SK-N-SH (cell line): ENCODE measurements around the gene FOXA3. TPM values are rescaled to one million over a fixed set of nuclear protein-coding genes. Genes with fewer than 3 reads are reported as not detected.

ENCODE experiments used
- CTCF ChIA-PET: fragments of 300-600, 350-600 bp; formaldehyde crosslinking; extraction: SDS; loops from one replicate; lab custom pipeline; 2021; lab: Yijun Ruan, JAX
- POLR2A ChIA-PET: fragments of 350-600 bp; sonication (Branson Sonifier 250); formaldehyde crosslinking; extraction: SDS; loops from one replicate; lab custom pipeline; 2020; ENCODE audit warnings: antibody characterized with exemption, inconsistent platforms; lab: Yijun Ruan, JAX
- DNase-seq: peaks from one replicate; pipeline ENCODE4 v3.0.0; 2012
- H2AFZ ChIP-seq: fragments of 200-600 bp; sonication (generic); 2 replicates; pipeline ENCODE4 v1.8.1; 2016; ENCODE audit warnings: antibody characterized with exemption, mild to moderate bottlenecking, low read depth
- H3F3A ChIP-seq: fragments of 200-600 bp; sonication (generic); replicated peaks from 2 replicates; pipeline ENCODE3; 2016; ENCODE audit warnings: antibody characterized with exemption, mild to moderate bottlenecking; ENCODE audit not compliant: insufficient read depth
- H3K27ac ChIP-seq, 2 experiments: fragments of 200-500 bp in 1 of 2; fragments of 200-600 bp in 1 of 2; sonication (Bioruptor generic) in 1 of 2; sonication (generic), shearing (Covaris generic) in 1 of 2; 2 replicates each; pipeline versions ENCODE4 v1.5.1 to v1.6.1; 2014 to 2016; ENCODE audit warnings: low read depth in 2 of 2, inconsistent platforms in 1 of 2, low read length in 1 of 2, mild to moderate bottlenecking in 1 of 2, mixed read lengths in 1 of 2
- H3K27me3 ChIP-seq: fragments of 200-600 bp; sonication (generic), shearing (Covaris generic); 2 replicates; pipeline ENCODE4 v1.6.1; 2016; ENCODE audit warnings: mixed run types; ENCODE audit not compliant: insufficient read depth
- H3K36me3 ChIP-seq, 2 experiments: fragments of 200-500 bp in 1 of 2; fragments of 200-600 bp in 1 of 2; sonication (Bioruptor generic) in 1 of 2; sonication (generic) in 1 of 2; replicated peaks in 1 of 2; 2 replicates each; pipeline versions ENCODE3 to v1.5.1; 2014 to 2016; ENCODE audit warnings: low read length in 1 of 2, mild to moderate bottlenecking in 1 of 2; ENCODE audit not compliant: insufficient read depth in 2 of 2, control insufficient read depth in 1 of 2
- H3K4me1 ChIP-seq, 2 experiments: fragments of 200-500 bp in 1 of 2; fragments of 200-600 bp in 1 of 2; sonication (Bioruptor generic) in 1 of 2; sonication (generic), shearing (Covaris generic) in 1 of 2; 2 replicates each; pipeline versions ENCODE4 v1.5.1 to v1.6.1; 2014 to 2016; ENCODE audit warnings: low read depth in 1 of 2, low read length in 1 of 2, mixed run types in 1 of 2; ENCODE audit not compliant: insufficient read depth in 2 of 2, control insufficient read depth in 1 of 2
- H3K4me2 ChIP-seq: fragments of 200-600 bp; sonication (generic), shearing (Covaris generic); 2 replicates; pipeline ENCODE4 v1.6.1; 2017; ENCODE audit warnings: mixed run types
- H3K4me3 ChIP-seq, 2 experiments: fragments of 200-500 bp in 1 of 2; fragments of 200-600 bp in 1 of 2; sonication (Bioruptor generic) in 1 of 2; sonication (generic), shearing (Covaris generic) in 1 of 2; 2 replicates each; pipeline versions ENCODE4 v1.5.1 to v1.8.1; 2014 to 2016; ENCODE audit warnings: low read depth in 2 of 2, inconsistent platforms in 1 of 2, low read length in 1 of 2, mild to moderate bottlenecking in 1 of 2, mixed read lengths in 1 of 2, moderate library complexity in 1 of 2
- H3K79me2 ChIP-seq: fragments of 200-600 bp; sonication (generic); 2 replicates; pipeline ENCODE4 v1.8.1; 2017; ENCODE audit warnings: mild to moderate bottlenecking; ENCODE audit not compliant: insufficient read depth
- H3K9ac ChIP-seq: fragments of 200-600 bp; sonication (generic); 2 replicates; pipeline ENCODE4 v1.6.1; 2017; ENCODE audit warnings: mixed run types
- H3K9me2 ChIP-seq: fragments of 200-600 bp; sonication (generic); 2 replicates; pipeline ENCODE4 v1.6.1; 2017; ENCODE audit warnings: mixed run types
- H3K9me3 ChIP-seq: fragments of 200-600 bp; sonication (generic); 2 replicates; pipeline ENCODE4 v1.6.1; 2017; ENCODE audit warnings: mixed run types, mild to moderate bottlenecking, moderate library complexity
- H4K20me1 ChIP-seq: fragments of 200-600 bp; sonication (generic); 2 replicates; pipeline ENCODE4 v1.6.1; 2017; ENCODE audit warnings: mild to moderate bottlenecking, mixed run types; ENCODE audit not compliant: insufficient read depth
- ELF1 ChIP-seq: IDR thresholded peaks from 2 replicates; pipeline ENCODE4 v1.4.0; 2012
- EZH2phosphoT487 ChIP-seq: fragments of 200-600 bp; sonication (generic); IDR thresholded peaks from 2 replicates; pipeline ENCODE4 v1.6.1; 2017; ENCODE audit warnings: low read depth, mixed run types, mild to moderate bottlenecking, antibody characterized with exemption, moderate library complexity, borderline replicate concordance
- FOSL2 ChIP-seq: IDR thresholded peaks from 2 replicates; pipeline ENCODE4 v1.4.0; 2012; ENCODE audit warnings: low read depth, mild to moderate bottlenecking, moderate library complexity, borderline replicate concordance
- FOXJ3 ChIP-seq: sonication (generic); formaldehyde crosslinking; IDR thresholded peaks from 2 replicates; pipeline ENCODE4 v1.5.1; 2020; ENCODE audit warnings: mild to moderate bottlenecking, missing genetic modification reagents
- FOXM1 ChIP-seq: IDR thresholded peaks from 2 replicates; pipeline ENCODE4 v1.4.0; 2012; ENCODE audit warnings: low read depth, mild to moderate bottlenecking
- JUND ChIP-seq: IDR thresholded peaks from 2 replicates; pipeline ENCODE4 v1.4.0; 2012
- MEF2A ChIP-seq: IDR thresholded peaks from 2 replicates; pipeline ENCODE4 v1.4.0; 2012; ENCODE audit warnings: low read depth, borderline replicate concordance
- NFIC ChIP-seq: IDR thresholded peaks from 2 replicates; pipeline ENCODE4 v1.4.0; 2012; ENCODE audit warnings: borderline replicate concordance
- NRF1 ChIP-seq: IDR thresholded peaks from 2 replicates; pipeline ENCODE4 v1.6.1; 2012; ENCODE audit warnings: low read depth, mild to moderate bottlenecking, low read length
- RAD21 ChIP-seq: IDR thresholded peaks from 2 replicates; pipeline ENCODE4 v1.6.1; 2012; ENCODE audit warnings: mild to moderate bottlenecking, low read length
- RCOR1 ChIP-seq: fragments of 150-350 bp; IDR thresholded peaks from 2 replicates; pipeline ENCODE4 v1.6.1; 2017; ENCODE audit warnings: antibody characterized with exemption, low read length
- REST ChIP-seq: IDR thresholded peaks from 2 replicates; pipeline ENCODE4 v1.6.1; 2012; ENCODE audit warnings: mild to moderate bottlenecking, low read depth, low read length, moderate library complexity
- RFX5 ChIP-seq: IDR thresholded peaks from 2 replicates; pipeline ENCODE4 v1.6.1; 2012; ENCODE audit warnings: mild to moderate bottlenecking, improper control_type of control experiment, low read length
- SIN3A ChIP-seq: IDR thresholded peaks from 2 replicates; pipeline ENCODE4 v1.6.1; 2012; ENCODE audit warnings: low read depth, mild to moderate bottlenecking, low read length, moderate library complexity, borderline replicate concordance
- TCF12 ChIP-seq: IDR thresholded peaks from 2 replicates; pipeline ENCODE4 v1.4.0; 2012
- TEAD4 ChIP-seq: IDR thresholded peaks from 2 replicates; pipeline ENCODE4 v1.4.0; 2012; ENCODE audit warnings: mild to moderate bottlenecking, borderline replicate concordance; ENCODE audit not compliant: insufficient read depth
- YY1 ChIP-seq: IDR thresholded peaks from 2 replicates; pipeline ENCODE4 v1.4.0; 2012; ENCODE audit warnings: low read depth, mild to moderate bottlenecking
- WGBS: methylation state at CpG from one replicate; pipeline ENCODE4 v1.1.6; 2017; ENCODE audit warnings: low lambda C conversion rate; 5-methylcytosine and 5-hydroxymethylcytosine counted together
- polyA plus RNA-seq, 3 experiments: library from polyadenylated mRNA; depleted of rRNA; stranded (reverse); fragments of >200 nt; gene quantifications; 2 replicates each; pipeline ENCODE4 v1.2.3, GENCODE V29; 2012
- TF ChIP-seq, protein P1 (sequence below): IDR thresholded peaks from 2 replicates; pipeline ENCODE4; 2012

FOXA3 gene
- polyA plus RNA-seq, 1 of the 3 experiments (the other 2 are of a cell fraction) = 1.5 TPM

DNA sequence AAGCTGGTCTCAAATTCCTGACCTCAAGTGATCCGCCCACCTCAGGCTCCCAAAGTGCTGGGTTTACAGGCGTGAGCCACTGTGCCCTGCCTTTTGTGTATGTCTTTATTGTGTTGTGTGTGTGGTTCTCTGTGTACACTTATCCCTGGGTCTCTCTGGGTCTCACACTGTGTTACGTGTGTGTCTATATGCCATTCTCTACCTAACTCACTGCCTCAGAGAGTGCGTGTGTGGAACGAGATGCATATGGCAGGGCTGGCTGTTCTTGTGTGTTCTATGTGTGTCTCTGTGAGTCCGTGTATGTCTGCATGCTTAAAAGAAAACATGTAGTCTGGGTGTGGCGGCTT is 10.5 kb downstream of the FOXA3 start (continued):
- TF ChIP-seq, protein P1, sequence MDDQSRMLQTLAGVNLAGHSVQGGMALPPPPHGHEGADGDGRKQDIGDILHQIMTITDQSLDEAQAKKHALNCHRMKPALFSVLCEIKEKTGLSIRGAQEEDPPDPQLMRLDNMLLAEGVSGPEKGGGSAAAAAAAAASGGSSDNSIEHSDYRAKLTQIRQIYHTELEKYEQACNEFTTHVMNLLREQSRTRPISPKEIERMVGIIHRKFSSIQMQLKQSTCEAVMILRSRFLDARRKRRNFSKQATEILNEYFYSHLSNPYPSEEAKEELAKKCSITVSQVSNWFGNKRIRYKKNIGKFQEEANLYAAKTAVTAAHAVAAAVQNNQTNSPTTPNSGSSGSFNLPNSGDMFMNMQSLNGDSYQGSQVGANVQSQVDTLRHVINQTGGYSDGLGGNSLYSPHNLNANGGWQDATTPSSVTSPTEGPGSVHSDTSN = no peak
- no peak for TF ChIP-seq EZH2phosphoT487
- no peak for TF ChIP-seq SIN3A
- no peak for TF ChIP-seq NRF1
- no peak for TF ChIP-seq RAD21
- TF ChIP-seq YY1 = no peak
- no peak for TF ChIP-seq MEF2A
- TF ChIP-seq NFIC = no peak
- TF ChIP-seq FOXM1 = no peak
- no peak for TF ChIP-seq REST
- TF ChIP-seq FOXJ3 (CRISPR knock-in tag) = no peak
- no peak for TF ChIP-seq ELF1
- TF ChIP-seq RFX5 = no peak

DNA sequence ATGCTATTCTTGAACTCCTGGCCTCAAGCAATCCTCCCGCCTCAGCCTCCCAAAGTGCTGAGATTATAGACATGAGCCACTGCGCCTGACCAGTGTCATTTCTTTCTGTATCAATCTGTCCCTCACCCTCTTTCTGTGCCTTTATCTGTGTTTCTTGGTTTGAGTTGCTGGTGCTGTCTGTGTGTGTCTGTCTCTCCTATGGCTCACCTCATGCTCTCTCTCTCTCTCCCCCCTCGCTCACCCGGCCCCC is 12.0 kb downstream of the FOXA3 start:
- H3K4me1 ChIP-seq = no peaks in the 10 kb centered on the region
- no peak overlapping the region for H3K4me2 ChIP-seq
- no peaks in the 10 kb centered on the region for H4K20me1 ChIP-seq
- H3K27me3 ChIP-seq = no peaks in the 10 kb centered on the region
- no peaks in the 10 kb centered on the region for H3K9me3 ChIP-seq
- H3K9ac ChIP-seq = no peak overlapping the region
- 76% methylated on average over 4 of the region's 4 CpGs for WGBS
- no peaks in the 10 kb centered on the region for H3K9me2 ChIP-seq
- no peaks in the 10 kb centered on the region for H3K36me3 ChIP-seq
- TF ChIP-seq NFIC = no peak
- TF ChIP-seq REST = no peak
- TF ChIP-seq RFX5 = no peak
- no peak for TF ChIP-seq TCF12
- TF ChIP-seq YY1 = no peak
- no peak for TF ChIP-seq RCOR1
- TF ChIP-seq MEF2A = no peak
- TF ChIP-seq ELF1 = no peak
- no peak for TF ChIP-seq RAD21
- TF ChIP-seq EZH2phosphoT487 = no peak
- TF ChIP-seq JUND = no peak
- TF ChIP-seq TEAD4 = no peak
- TF ChIP-seq FOSL2 = no peak
- no peak overlapping the region for H2AFZ ChIP-seq
- ChIA-PET CTCF (interaction anchor here (0.8 kb wide), 1 partner anchor 140 kb away, joined by 3 read pairs; no protein-coding TSS in a partner anchor), POLR2A (no interaction called here)
- H3F3A ChIP-seq = no peaks in the 10 kb centered on the region
- DNase-seq = no peak
- no peak overlapping the region for H3K4me3 ChIP-seq
- no peak overlapping the region for H3K27ac ChIP-seq
- no peaks in the 10 kb centered on the region for H3K79me2 ChIP-seq
